Progenitor cell of endocrine pancreas (in vitro differentiated cells): Measurements from ENCODE around the gene CLDN8. TPM values are rescaled to one million over a fixed set of nuclear protein-coding genes. Genes with fewer than 3 reads are reported as not detected.

Experiments
- DNase-seq: peaks from one replicate; pipeline ENCODE4 v3.0.0; 2021; ENCODE audit warnings: low spot score; ENCODE audit not compliant: unreplicated experiment
- H3K27ac Mint-ChIP-seq: 2 replicates; pipeline ENCODE4 v1.8.0; 2021; ENCODE audit warnings: mild to moderate bottlenecking, moderate library complexity, mixed read lengths
- H3K27me3 Mint-ChIP-seq: 2 replicates; pipeline ENCODE4 v1.8.0; 2021; ENCODE audit warnings: mixed read lengths
- H3K36me3 Mint-ChIP-seq: 2 replicates; pipeline ENCODE4 v1.8.0; 2022; ENCODE audit warnings: mixed read lengths; ENCODE audit not compliant: insufficient read depth
- H3K4me1 Mint-ChIP-seq: 2 replicates; pipeline ENCODE4 v1.8.0; 2021; ENCODE audit warnings: low read depth, mixed read lengths
- H3K4me3 Mint-ChIP-seq: 2 replicates; pipeline ENCODE4 v1.8.0; 2021; ENCODE audit warnings: low read depth, mild to moderate bottlenecking, moderate library complexity, mixed read lengths
- H3K9me3 Mint-ChIP-seq: 2 replicates; pipeline ENCODE4 v1.8.0; 2021; ENCODE audit warnings: low read depth, mixed read lengths
- total RNA-seq: library from RNA; stranded (reverse); gene quantifications from 2 replicates; pipeline ENCODE4 v1.2.1, GENCODE V29; 2021
- TF ChIP-seq, protein P1 (sequence below): fragments of 200-600 bp; sonication (generic); IDR thresholded peaks from one replicate; pipeline ENCODE4 v1.5.0; 2021; ENCODE audit warnings: antibody characterized with exemption, mild to moderate bottlenecking; ENCODE audit not compliant: unreplicated experiment

The CLDN8 gene
- total RNA-seq, 1 donor from 2014 or later, result not detected

DNA sequence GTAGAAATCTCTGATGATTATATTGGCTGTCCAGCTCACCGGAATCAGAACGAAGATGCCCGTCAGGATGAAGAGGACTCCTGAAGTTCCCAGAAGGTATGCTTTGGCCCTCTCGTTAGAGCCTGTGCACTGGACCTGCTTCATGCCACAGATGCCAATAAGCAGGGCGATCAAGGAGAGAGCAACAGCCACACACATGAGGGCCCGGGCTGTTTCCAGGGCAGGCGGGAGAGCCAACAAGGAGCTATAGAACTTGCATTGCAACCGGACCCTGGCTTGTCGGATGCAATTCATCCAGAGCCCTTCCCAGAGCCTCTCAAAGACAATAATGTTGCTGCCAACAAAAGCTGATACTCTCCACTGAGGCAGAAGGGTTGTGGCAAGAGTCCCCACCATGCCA lies 49.7 kb downstream of the CLDN8 start:
- no peak overlapping the region for H3K27ac Mint-ChIP-seq

DNA sequence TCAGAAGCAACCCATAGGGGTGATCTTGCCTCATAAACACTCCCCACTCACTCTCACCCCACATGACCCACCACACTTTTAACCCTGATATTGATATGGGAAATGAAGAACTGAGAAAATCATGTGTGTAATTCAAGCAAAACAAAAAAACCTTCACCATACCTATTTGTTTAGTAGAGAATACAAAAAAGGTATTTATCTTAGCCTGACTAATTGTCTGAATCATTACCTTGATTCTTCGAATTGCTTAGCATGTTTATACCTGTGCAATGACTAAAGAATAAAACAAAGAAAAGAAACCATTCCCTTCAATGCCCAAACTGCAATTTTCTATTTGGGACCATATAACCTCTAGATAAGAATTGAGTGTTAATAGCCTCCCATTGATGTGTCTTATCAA lies 51.1 kb downstream of the CLDN8 start:
- TF ChIP-seq, protein P1, sequence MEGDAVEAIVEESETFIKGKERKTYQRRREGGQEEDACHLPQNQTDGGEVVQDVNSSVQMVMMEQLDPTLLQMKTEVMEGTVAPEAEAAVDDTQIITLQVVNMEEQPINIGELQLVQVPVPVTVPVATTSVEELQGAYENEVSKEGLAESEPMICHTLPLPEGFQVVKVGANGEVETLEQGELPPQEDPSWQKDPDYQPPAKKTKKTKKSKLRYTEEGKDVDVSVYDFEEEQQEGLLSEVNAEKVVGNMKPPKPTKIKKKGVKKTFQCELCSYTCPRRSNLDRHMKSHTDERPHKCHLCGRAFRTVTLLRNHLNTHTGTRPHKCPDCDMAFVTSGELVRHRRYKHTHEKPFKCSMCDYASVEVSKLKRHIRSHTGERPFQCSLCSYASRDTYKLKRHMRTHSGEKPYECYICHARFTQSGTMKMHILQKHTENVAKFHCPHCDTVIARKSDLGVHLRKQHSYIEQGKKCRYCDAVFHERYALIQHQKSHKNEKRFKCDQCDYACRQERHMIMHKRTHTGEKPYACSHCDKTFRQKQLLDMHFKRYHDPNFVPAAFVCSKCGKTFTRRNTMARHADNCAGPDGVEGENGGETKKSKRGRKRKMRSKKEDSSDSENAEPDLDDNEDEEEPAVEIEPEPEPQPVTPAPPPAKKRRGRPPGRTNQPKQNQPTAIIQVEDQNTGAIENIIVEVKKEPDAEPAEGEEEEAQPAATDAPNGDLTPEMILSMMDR, result no peak
- Mint-ChIP-seq H3K4me1 (peaks cover 4% of the 10 kb centered on the region), H3K9me3 (peaks cover 3% of the 10 kb centered on the region), H3K27ac (no peak overlapping the region), H3K4me3 (no peak overlapping the region), H3K36me3 (no peaks in the 10 kb centered on the region), H3K27me3 (no peaks in the 10 kb centered on the region)
- DNase-seq, result no peak

More for the DNA sequence above, 49.7 kb downstream of the CLDN8 start:
- H3K27me3 Mint-ChIP-seq, result no peaks in the 10 kb centered on the region
- H3K9me3 Mint-ChIP-seq, result peaks cover 3% of the 10 kb centered on the region
- DNase-seq, result no peak
- no peaks in the 10 kb centered on the region for H3K36me3 Mint-ChIP-seq
- no peak overlapping the region for H3K4me3 Mint-ChIP-seq
- TF ChIP-seq, protein P1, result no peak
- peaks cover 2% of the 10 kb centered on the region for H3K4me1 Mint-ChIP-seq

Other genes with a start within 250 kb of the CLDN8 start
- not detected in 2 replicates for gene CLDN17, start 49.3 kb downstream of the CLDN8 start, total RNA-seq
- not detected in 2 replicates for gene KRTAP24-1, start 66.9 kb upstream of the CLDN8 start, total RNA-seq
- not detected in 2 replicates for gene KRTAP25-1, start 73.4 kb upstream of the CLDN8 start, total RNA-seq
- gene KRTAP26-1, start 104.2 kb upstream of the CLDN8 start, total RNA-seq, result not detected in 2 replicates
- gene KRTAP27-1, start 121.6 kb upstream of the CLDN8 start, total RNA-seq, result not detected in 2 replicates
- not detected in 2 replicates for gene KRTAP23-1, start 132.5 kb upstream of the CLDN8 start, total RNA-seq
- not detected in 2 replicates for gene KRTAP13-2, start 156.2 kb upstream of the CLDN8 start, total RNA-seq
- gene KRTAP13-1, start 179.9 kb upstream of the CLDN8 start, total RNA-seq, result not detected in 2 replicates
- gene KRTAP13-3, start 209.8 kb upstream of the CLDN8 start, total RNA-seq, result not detected in 2 replicates
- not detected in 2 replicates for gene KRTAP13-4, start 214.1 kb upstream of the CLDN8 start, total RNA-seq
- not detected in 2 replicates for gene KRTAP15-1, start 224.2 kb upstream of the CLDN8 start, total RNA-seq